ENCODE results near the gene MAPK7. TPM values are rescaled to one million over a fixed set of nuclear protein-coding genes. Genes with fewer than 3 reads are reported as not detected.

MAPK7 gene
- polyA plus RNA-seq, 2 of the 4 experiments (the other 2 are of a cell fraction) = 7.2 to 25.8 TPM

DNA sequence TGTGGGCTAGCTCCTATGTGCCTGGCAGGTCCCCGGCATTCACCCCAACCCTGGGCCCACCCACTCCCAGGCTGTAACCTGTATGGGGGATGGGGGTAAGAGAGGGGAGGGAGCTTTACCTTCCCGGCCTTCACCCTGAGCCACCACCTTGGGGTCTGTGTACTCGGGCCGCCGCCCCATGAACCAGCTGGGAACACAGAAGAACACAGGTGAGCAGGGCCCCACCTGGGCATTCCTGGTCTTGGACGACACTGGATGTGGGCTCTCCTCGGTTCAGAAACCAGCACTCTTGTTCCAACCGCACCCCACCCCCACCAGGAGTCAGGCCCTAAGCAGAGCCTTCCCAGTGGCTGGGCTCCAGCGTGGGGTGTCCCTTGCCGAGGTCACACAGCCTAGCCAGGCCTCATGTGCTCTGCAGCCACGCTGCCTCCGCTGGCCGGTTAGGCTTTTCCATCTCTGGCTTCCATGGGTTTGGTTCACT lies 34.6 kb upstream of the MAPK7 start (continued):
- no peak for TF ChIP-seq CHD2 (IDR thresholded peaks at IDR 0.05; ENCODE audit: low read length, partially characterized antibody)
- TF ChIP-seq REST (IDR thresholded peaks at IDR 0.05) = no peak
- no peak for TF ChIP-seq ZC3H11A (IDR thresholded peaks at IDR 0.05)

GRCh38 chr17:19344311-19345066 lies 33.8 kb upstream of the MAPK7 start:
- TF ChIP-seq FOXS1 (CRISPR knock-in tag; IDR thresholded peaks at IDR 0.05) (no peak), HMGXB4 (CRISPR knock-in tag; IDR thresholded peaks at IDR 0.05; ENCODE audit: borderline replicate concordance) (no peak), RARB (CRISPR knock-in tag; IDR thresholded peaks at IDR 0.05) (no peak), POLR2A (IDR thresholded peaks at IDR 0.05; ENCODE audit: low read length) (no peak)
- TF ChIP-seq, protein P1, sequence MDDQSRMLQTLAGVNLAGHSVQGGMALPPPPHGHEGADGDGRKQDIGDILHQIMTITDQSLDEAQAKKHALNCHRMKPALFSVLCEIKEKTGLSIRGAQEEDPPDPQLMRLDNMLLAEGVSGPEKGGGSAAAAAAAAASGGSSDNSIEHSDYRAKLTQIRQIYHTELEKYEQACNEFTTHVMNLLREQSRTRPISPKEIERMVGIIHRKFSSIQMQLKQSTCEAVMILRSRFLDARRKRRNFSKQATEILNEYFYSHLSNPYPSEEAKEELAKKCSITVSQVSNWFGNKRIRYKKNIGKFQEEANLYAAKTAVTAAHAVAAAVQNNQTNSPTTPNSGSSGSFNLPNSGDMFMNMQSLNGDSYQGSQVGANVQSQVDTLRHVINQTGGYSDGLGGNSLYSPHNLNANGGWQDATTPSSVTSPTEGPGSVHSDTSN (IDR thresholded peaks at IDR 0.05) = no peak
- POLR2A ChIA-PET = no interaction called here

DNA sequence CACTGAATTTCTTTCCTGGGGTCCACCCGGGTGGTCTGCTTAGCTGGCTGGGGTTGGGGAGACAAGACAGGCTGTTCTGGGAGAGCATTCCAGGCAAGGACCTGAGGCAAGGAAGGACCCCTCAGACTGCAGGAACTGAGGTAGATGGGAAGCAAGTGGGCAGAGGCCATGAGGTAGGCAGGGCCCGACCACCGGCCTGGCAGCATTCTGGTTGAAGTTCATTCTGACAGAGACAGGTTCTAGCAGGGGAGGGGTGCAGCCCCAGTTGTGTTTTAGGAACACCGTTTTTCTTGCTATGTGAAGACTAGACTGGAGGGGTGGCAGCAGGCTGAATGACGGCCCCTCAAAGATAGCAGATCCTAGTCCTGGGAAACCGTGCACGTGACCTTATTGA lies 33.2 kb upstream of the MAPK7 start:
- WGBS (ENCODE audit: missing lambda C conversion rate) = 90% methylated on average over 7 of the region's 7 CpGs
- no peak for FAIRE-seq
- Histone ChIP-seq H3K4me2 (no peak overlapping the region), H3K9me3 (no peaks in the 10 kb centered on the region), H3K4me3 (no peak overlapping the region), H3K4me1 (peaks cover 35% of the 10 kb centered on the region), H3K27ac (peak overlapping the region; percentile 86 to 93; a peak in 4 of 6 replicates)
- ChIA-PET CTCF (interaction anchor here (1.8 to 4.6 kb wide), 3 partner anchors 9 to 102 kb away, joined by 6 to 28 read pairs (median 9); partner anchors contain the start of gene B9D1), POLR2A (no interaction called here)
- no peak for ATAC-seq
- no peak for DNase-seq (ENCODE audit: low read depth in 1 of 2, low spot score in 1 of 2)
- TF ChIP-seq BCL3 (IDR thresholded peaks at IDR 0.05) = no peak
- no peak for TF ChIP-seq ZC3H11A (IDR thresholded peaks at IDR 0.05)
- no peak for TF ChIP-seq MYC (IDR thresholded peaks at IDR 0.05; ENCODE audit: borderline replicate concordance, low read length)
- TF ChIP-seq RNF2 (IDR thresholded peaks at IDR 0.05; ENCODE audit: borderline replicate concordance, low read depth) = no peak
- no peak for TF ChIP-seq ZSCAN20 (CRISPR knock-in tag; IDR thresholded peaks at IDR 0.05)
- no peak for TF ChIP-seq HEYL (CRISPR knock-in tag; IDR thresholded peaks at IDR 0.05)
- no peak for TF ChIP-seq ELK1 (IDR thresholded peaks at IDR 0.05; ENCODE audit: low read depth, low read length)
- TF ChIP-seq NR3C1 (IDR thresholded peaks at IDR 0.05) = no peak

More at GRCh38 chr17:19344311-19345066, 33.8 kb upstream of the MAPK7 start:
- Histone ChIP-seq H3K4me2 (no peak overlapping the region), H3K9me3 (no peaks in the 10 kb centered on the region), H3K27ac (peak overlapping the region in 1 of 2 experiments; percentile 93; a peak in 3 of 6 replicates), H3K4me3 (no peak overlapping the region), H3K4me1 (peaks cover 35% of the 10 kb centered on the region)
- DNase-seq (ENCODE audit: low read depth in 1 of 2, low spot score in 1 of 2) = no peak
- ATAC-seq = no peak
- 94% methylated on average over 38 of the region's 40 CpGs for WGBS (ENCODE audit: missing lambda C conversion rate)
- CTCF ChIA-PET = interaction anchor here (1.8 to 4.6 kb wide), 3 partner anchors 10 to 103 kb away, joined by 6 to 28 read pairs (median 9); partner anchors contain the start of gene B9D1
- FAIRE-seq = no peak
